ENCODE measurements around the gene FGF7.
"Not testable (repeated sequence)": the region's sequence is repeated elsewhere in the genome, so short reads cannot be mapped to it uniquely, and the experiment has no call there.

Gene FGF7

DNA sequence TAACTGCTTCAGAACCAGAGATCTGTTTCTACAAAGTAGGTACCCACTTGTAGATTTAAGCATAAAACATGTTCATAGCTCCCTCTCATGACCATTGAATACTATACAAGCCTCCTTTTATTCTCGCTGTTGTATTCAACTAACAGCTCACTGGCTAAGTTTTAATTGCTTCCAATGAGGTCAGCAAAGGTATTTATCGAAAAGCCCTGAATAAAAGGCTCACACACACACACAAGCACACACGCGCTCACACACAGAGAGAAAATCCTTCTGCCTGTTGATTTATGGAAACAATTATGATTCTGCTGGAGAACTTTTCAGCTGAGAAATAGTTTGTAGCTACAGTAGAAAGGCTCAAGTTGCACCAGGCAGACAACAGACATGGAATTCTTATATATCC is at the start of gene FGF7:
TSS of gene FGF7 (plus strand) at position 222 of the 400 bp plus-strand sequence. CDS start 1,056 bp downstream, outside the sequence.
- DNase-seq, result peak; percentile 10

- no peak for DNase-seq
Measured at GRCh38 chr15:49379996-49380395, 43.0 kb upstream of the FGF7 start.

GRCh38 chr15:49380912-49381311 is 42.1 kb upstream of the FGF7 start:
- DNase-seq, result no peak

DNA sequence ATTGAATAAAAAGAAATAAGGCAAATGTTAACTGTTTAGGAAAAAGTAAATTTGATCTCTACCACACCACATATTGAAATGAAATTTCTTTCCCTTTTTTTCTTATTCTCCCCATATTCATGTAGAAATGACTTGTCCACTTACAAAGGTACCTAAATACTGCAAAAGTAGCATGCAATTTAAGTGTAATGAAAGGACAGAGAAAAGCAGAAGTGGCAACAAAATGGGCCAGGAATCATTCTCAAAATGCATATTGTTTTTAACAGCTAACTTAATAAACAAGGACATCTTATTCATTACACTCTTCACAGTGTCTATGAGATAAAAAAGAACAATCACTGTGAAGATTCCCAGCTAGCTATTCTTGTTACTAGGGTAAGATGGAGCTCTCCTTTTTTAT is 40.6 kb upstream of the FGF7 start:
- DNase-seq, result no peak

DNA sequence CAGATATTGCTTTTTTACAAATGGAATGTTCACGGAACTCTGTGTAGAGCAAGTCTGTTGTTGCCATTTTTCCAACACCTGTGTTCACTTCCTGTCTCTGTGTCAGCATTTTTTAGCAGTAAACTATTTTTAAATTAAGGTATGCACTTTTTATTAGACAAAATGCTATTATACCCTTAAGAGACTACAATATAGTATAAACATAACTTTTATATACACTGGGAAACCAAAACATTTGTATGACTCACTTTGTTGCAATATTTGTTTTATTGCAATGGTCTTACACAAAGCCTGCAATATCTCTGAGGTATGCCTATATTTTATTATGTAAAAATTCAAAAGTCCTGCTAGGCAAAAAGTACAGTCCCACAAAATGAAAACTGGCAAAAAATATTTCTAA is 39.8 kb upstream of the FGF7 start:
- DNase-seq, result no peak

- DNase-seq, result peak; percentile 2
Measured at GRCh38 chr15:49387471-49387870, 35.6 kb upstream of the FGF7 start.

DNA sequence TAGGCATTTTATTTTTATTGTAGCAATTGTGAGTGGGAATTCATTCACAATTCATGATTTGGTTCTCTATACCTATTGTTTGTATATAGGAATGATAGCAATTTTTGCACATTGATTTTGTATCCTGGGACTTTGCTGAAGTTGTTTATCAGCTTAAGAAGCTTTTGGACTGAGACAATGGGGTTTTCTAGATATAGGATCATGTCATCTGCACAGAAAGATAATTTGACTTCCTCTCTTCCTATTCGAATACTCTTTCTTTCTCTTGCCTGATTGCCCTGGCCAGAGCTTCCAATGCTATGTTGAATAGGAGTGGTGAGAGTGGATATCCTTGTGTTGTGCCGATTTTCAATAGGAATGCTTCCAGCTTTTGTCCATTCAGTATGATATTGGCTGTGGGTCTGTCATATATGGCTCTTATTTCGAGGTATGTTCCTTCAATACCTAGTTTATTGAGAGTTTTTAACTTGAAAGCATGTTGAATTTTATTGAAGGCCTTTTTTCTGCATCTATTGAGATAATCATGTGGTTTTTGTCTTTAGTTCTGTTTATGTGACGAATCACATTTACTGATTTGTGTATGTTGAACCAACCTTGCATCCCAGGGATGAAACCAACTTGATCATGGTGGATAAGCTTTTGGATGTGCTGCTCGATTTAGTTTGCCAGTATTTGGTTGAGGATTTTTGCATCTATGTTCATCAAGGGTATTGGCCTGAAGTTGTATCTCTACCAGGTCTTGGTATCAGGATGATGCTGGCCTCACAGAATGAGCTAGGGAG is 20.3 kb upstream of the FGF7 start:
- not testable (repeated sequence) for DNase-seq

DNA sequence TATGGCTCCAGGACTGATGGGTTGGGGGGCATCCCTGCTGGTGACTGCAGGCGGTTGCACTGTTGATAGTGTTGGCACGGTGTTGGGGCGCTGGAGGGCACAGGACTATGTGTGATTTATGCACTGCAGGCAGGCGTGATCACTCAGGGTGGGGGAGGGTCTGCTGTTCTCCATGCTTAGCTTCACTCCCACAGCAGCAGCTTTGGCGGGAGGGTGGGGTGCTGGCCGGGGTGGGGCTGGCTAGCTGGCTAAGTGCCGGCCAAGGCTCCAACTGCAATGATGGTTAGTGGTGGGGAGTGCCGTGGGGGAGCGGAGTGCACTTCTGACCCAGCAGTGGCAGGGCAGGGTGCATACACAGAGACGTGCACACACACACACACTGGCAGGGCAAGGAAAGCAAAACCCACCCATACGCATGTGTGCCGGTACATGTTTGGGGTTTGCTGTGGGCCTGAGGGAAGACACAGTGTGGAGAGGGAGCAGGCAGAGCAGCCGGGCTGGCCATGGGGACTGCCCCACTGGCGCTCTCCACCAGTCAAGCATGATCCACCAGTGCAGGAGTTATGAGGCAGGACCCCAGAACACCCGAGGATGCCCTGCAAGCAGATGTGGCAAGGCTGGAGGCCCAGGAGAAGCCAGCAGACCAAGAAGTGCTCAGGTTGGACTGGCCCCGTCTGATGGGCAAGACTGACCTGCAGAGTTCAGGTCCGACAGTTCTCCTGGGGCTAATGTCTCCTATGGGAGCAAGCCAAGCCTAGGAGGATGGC is 16.5 kb upstream of the FGF7 start:
- no peak for DNase-seq

- no peak for DNase-seq
Measured at GRCh38 chr15:49410641-49411040, 12.4 kb upstream of the FGF7 start.

DNA sequence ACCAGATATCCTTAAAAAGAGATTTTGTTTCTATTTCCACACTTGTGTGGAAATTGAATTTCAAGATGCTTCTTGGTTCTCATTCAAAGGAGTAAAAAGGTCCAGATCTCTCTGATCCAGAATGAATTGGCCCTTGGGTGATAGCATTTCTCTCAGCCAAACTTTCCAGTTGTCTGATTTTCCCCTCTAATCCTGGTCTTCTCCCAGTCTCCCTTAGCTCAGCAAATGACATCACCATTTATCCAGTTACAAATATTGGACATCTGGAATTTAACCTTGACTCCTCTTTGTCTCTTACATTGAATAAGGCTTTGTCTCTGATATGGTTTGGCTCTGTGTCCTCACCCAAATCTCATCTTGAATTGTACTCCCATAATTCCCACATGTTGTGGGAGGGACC is 10.2 kb upstream of the FGF7 start:
- no peak for DNase-seq

- DNase-seq, result no peak
Measured at GRCh38 chr15:49415149-49415548, 7.9 kb upstream of the FGF7 start.

DNA sequence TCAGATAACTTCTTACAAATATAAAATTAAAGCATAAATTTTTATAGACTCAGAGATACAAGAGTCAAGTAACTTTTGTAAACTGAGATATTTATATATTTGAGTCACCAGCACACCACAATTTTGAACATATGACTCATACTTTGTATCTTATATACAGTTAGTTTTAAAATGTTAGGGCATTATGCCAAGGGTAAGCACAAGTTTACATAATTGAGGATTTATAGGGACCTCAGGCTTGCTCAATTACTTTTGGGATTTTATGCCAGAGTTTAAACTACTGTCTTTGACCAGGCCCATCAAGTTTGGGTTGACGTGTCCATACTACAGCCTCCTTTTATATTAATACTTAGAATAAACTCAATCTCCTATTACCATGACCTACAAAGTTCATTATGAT is 7.4 kb upstream of the FGF7 start:
- no peak for DNase-seq

DNA sequence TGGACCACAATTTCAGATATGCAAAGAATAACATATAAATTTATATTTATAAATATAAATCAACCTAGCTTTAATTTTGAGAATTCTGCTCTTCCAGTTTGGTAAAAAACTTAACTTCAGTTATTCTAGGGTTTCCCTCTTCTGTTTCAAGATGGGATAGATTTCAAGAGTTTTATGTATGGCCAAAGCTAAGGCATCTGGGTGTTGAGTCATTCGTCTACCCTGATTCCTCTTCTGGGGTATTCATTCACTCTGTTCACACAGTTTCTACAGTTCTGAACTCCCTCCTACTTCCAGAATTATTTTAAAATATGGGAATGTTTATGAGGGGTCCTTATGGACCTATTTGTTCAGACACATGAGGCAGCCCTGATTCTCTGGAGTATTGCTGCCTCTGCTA is 4.2 kb upstream of the FGF7 start:
- no peak for DNase-seq

GRCh38 chr15:49421991-49422390 is 1.1 kb upstream of the FGF7 start:
- DNase-seq, result peak; percentile 76

DNA sequence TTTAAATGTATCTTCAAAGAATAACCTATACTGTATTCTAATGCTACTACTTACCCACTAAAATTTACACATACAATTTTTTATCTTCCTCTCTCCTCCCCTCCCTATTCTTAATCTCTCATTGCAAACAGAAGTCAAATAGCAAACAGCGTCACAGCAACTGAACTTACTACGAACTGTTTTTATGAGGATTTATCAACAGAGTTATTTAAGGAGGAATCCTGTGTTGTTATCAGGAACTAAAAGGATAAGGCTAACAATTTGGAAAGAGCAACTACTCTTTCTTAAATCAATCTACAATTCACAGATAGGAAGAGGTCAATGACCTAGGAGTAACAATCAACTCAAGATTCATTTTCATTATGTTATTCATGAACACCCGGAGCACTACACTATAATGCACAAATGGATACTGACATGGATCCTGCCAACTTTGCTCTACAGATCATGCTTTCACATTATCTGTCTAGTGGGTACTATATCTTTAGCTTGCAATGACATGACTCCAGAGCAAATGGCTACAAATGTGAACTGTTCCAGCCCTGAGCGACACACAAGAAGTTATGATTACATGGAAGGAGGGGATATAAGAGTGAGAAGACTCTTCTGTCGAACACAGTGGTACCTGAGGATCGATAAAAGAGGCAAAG is 984 bp downstream of the FGF7 start:
- DNase-seq, result no peak

- no peak for DNase-seq
Measured at GRCh38 chr15:49424954-49425353, 1.9 kb downstream of the FGF7 start.

DNA sequence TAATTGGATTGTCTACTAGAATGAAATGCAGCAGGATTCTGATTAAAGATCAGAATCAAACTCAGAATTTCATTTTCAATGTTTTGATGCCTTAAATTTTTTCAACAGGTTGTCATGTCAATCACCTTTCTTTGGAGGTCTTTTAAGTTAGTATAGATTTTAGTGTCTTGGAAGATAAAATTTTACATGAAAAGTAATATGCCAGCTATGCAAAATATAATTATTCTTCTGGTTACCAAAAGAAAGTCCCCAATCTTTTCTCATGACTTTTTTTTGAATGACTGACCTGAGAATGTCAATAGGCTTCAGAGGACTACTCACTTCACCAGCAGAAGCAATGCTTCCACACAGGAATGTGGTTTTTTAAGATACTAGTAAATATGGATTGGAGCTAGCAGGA is 4.3 kb downstream of the FGF7 start:
- DNase-seq, result no peak

DNA sequence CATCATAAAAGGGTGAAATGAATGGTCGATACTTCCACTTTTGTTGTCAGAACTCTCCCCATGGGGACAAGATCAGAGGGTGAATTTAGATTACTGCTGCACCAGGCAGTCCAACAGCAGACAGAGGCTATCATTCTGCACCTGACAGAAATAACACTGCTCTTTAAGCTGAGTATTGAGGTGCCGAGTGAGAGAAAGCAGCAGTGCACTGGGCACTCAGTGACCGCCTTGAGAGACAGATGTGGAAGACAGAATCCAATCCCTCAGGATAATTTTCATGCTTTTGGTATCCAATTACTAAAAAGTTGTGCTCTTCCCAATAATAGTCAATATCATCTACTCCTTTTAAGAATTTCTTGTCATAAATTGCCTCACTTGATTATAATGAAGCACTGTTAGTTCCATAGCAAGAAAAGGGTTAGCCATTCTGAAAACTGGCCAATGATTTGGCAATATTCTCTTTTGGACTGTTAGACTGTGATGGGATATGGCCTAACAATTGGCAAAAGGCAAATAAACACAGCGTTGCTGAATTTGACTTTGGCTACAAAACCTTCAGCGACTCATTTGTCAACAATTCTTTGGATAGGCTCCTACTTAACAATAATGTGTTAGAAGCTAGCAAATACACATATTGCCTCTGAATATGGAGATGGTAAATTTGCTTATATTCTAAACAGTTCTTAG is 5.5 kb downstream of the FGF7 start:
- DNase-seq, result no peak

- no peak for DNase-seq
Measured at GRCh38 chr15:49430046-49430445, 7.0 kb downstream of the FGF7 start.

GRCh38 chr15:49435174-49435573 is 12.1 kb downstream of the FGF7 start:
- no peak for DNase-seq

DNA sequence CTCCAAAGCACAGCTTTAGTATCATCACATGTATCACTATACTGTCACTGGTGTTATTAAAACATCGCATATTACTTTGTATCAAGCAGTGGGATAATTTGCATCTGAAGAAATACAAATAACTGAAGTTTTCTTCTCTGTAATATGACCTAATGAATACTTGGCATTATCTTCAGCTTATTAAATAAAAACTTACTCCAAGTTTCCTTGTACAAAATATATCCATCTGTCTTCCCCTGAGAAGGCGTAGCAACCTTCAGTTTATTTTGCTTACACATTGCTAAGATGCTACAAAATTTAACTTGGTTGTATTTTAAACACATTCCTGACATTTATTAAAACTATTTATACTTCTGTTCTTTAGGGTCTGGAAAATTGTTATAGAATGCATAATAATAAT is 13.7 kb downstream of the FGF7 start:
- DNase-seq, result no peak

DNA sequence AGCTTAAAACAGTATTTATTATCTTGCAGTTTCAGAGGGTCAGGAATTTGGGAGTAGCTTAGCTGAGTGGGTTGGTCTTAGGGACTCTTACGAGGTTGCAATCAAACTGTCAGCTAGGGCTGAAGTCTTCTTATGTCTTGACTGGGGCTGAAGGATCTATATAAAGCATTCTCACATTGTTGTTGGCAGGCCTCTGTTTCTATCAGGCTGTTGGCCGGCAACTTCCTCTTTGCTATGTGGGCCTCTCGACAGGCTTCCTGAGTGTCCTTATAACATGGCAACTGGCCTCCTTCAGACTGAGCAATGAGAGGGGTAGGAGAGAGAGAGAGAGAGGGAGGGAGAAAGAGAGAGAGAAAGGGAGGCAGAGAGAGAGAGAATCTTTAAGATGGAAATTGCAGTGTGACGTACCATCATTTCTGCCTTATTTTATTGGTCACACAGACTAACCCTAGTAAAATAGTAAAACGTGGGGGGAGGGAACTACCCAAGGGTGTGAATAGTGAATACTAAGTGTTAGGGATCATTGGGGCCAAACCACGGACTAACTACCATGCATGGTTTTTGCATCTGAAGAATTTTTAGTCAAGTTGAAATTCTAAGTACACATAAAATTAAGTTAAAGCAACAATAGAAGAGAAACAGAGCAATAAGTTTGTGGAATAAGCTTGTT is 16.1 kb downstream of the FGF7 start:
- no peak for DNase-seq

Data from DMS53 (cell line).